Mesothelial cell of epicardium (in vitro differentiated cells): ENCODE measurements around the gene IL22RA1. TPM values are rescaled to one million over a fixed set of nuclear protein-coding genes. Genes with fewer than 3 reads are reported as not detected.

Experiments
- DNase-seq, 2 experiments: peaks; one replicate each; pipeline ENCODE4 v3.0.0; 2021; ENCODE audit warnings: low spot score in 2 of 2; ENCODE audit not compliant: unreplicated experiment in 2 of 2
- H3K27ac Mint-ChIP-seq: 2 replicates; pipeline ENCODE4 v1.8.0; 2021; ENCODE audit warnings: mixed read lengths
- H3K27me3 Mint-ChIP-seq: 2 replicates; pipeline ENCODE4 v1.8.0; 2021; ENCODE audit warnings: low read depth, mixed read lengths
- H3K36me3 Mint-ChIP-seq: 2 replicates; pipeline ENCODE4 v1.8.0; 2021; ENCODE audit warnings: mixed read lengths
- H3K4me1 Mint-ChIP-seq: 2 replicates; pipeline ENCODE4 v1.8.0; 2021; ENCODE audit warnings: mixed read lengths
- H3K4me3 Mint-ChIP-seq: 2 replicates; pipeline ENCODE4 v1.8.0; 2021; ENCODE audit warnings: mild to moderate bottlenecking, moderate library complexity, mixed read lengths
- H3K9me3 Mint-ChIP-seq: 2 replicates; pipeline ENCODE4 v1.8.0; 2021; ENCODE audit warnings: mixed read lengths
- CTCF ChIP-seq: fragments of 200-600 bp; sonication (generic); IDR thresholded peaks from one replicate; pipeline ENCODE4 v1.5.0; 2021; ENCODE audit warnings: antibody characterized with exemption; ENCODE audit not compliant: unreplicated experiment
- total RNA-seq: library from RNA; stranded (reverse); gene quantifications from 3 replicates; pipeline ENCODE4 v1.2.1, GENCODE V29; 2021

IL22RA1 gene
- total RNA-seq, 1 donor from 2014 or later, result 0.09 TPM

GRCh38 chr1:24095140-24095859 lies 47.6 kb downstream of the IL22RA1 start:
- TF ChIP-seq CTCF, result no peak
- Mint-ChIP-seq H3K27ac (no peak overlapping the region), H3K27me3 (peaks cover 2% of the 10 kb centered on the region), H3K36me3 (no peaks in the 10 kb centered on the region), H3K4me1 (peaks cover 5% of the 10 kb centered on the region), H3K4me3 (no peak overlapping the region), H3K9me3 (no peaks in the 10 kb centered on the region)
- no peak for DNase-seq

GRCh38 chr1:24094554-24094953 lies 48.4 kb downstream of the IL22RA1 start:
- Mint-ChIP-seq H3K4me3 (no peak overlapping the region), H3K27ac (no peak overlapping the region), H3K27me3 (peaks cover 2% of the 10 kb centered on the region), H3K9me3 (no peaks in the 10 kb centered on the region), H3K4me1 (peaks cover 10% of the 10 kb centered on the region), H3K36me3 (no peaks in the 10 kb centered on the region)
- DNase-seq, result no peak
- no peak for TF ChIP-seq CTCF

- H3K9me3 Mint-ChIP-seq, result no peaks in the 10 kb centered on the region
- H3K27ac Mint-ChIP-seq, result no peak overlapping the region
- peaks cover 2% of the 10 kb centered on the region for H3K27me3 Mint-ChIP-seq
- no peak for DNase-seq
- TF ChIP-seq CTCF, result no peak
- no peak overlapping the region for H3K4me3 Mint-ChIP-seq
- peaks cover 5% of the 10 kb centered on the region for H3K4me1 Mint-ChIP-seq
- H3K36me3 Mint-ChIP-seq, result no peaks in the 10 kb centered on the region
Measured at GRCh38 chr1:24093732-24094131, 49.2 kb downstream of the IL22RA1 start.

GRCh38 chr1:24092979-24093378 lies 50.0 kb downstream of the IL22RA1 start:
- Mint-ChIP-seq H3K4me3 (no peak overlapping the region), H3K27me3 (peaks cover 2% of the 10 kb centered on the region), H3K9me3 (no peaks in the 10 kb centered on the region), H3K36me3 (no peaks in the 10 kb centered on the region), H3K4me1 (peaks cover 5% of the 10 kb centered on the region), H3K27ac (no peak overlapping the region)
- no peak for TF ChIP-seq CTCF
- DNase-seq, result no peak

- H3K4me1 Mint-ChIP-seq, result peaks cover 5% of the 10 kb centered on the region
- DNase-seq, result no peak
- H3K27ac Mint-ChIP-seq, result no peak overlapping the region
- TF ChIP-seq CTCF, result no peak
- H3K27me3 Mint-ChIP-seq, result peaks cover 3% of the 10 kb centered on the region
- no peak overlapping the region for H3K4me3 Mint-ChIP-seq
- H3K9me3 Mint-ChIP-seq, result no peaks in the 10 kb centered on the region
- H3K36me3 Mint-ChIP-seq, result no peaks in the 10 kb centered on the region
Measured at GRCh38 chr1:24091971-24092482, 50.9 kb downstream of the IL22RA1 start.

GRCh38 chr1:24090736-24091135 lies 52.2 kb downstream of the IL22RA1 start:
- Mint-ChIP-seq H3K36me3 (no peaks in the 10 kb centered on the region), H3K4me3 (no peak overlapping the region), H3K27me3 (peaks cover 6% of the 10 kb centered on the region), H3K27ac (no peak overlapping the region), H3K9me3 (no peaks in the 10 kb centered on the region), H3K4me1 (peaks cover 5% of the 10 kb centered on the region)
- DNase-seq, result no peak
- no peak for TF ChIP-seq CTCF
